ENCODE measurements around the gene ABLIM1. TPM values are rescaled to one million over a fixed set of nuclear protein-coding genes. Genes with fewer than 3 reads are reported as not detected.
A peak's percentile ranks its signal among the peaks of the same experiment; 100 is the strongest.

Gene ABLIM1
- total and polyA plus RNA-seq, 2 of the 13 experiments (the other 11 are each of a cell fraction or from before 2014, with no cell fraction given), result 59.4 to 92.7 TPM

DNA sequence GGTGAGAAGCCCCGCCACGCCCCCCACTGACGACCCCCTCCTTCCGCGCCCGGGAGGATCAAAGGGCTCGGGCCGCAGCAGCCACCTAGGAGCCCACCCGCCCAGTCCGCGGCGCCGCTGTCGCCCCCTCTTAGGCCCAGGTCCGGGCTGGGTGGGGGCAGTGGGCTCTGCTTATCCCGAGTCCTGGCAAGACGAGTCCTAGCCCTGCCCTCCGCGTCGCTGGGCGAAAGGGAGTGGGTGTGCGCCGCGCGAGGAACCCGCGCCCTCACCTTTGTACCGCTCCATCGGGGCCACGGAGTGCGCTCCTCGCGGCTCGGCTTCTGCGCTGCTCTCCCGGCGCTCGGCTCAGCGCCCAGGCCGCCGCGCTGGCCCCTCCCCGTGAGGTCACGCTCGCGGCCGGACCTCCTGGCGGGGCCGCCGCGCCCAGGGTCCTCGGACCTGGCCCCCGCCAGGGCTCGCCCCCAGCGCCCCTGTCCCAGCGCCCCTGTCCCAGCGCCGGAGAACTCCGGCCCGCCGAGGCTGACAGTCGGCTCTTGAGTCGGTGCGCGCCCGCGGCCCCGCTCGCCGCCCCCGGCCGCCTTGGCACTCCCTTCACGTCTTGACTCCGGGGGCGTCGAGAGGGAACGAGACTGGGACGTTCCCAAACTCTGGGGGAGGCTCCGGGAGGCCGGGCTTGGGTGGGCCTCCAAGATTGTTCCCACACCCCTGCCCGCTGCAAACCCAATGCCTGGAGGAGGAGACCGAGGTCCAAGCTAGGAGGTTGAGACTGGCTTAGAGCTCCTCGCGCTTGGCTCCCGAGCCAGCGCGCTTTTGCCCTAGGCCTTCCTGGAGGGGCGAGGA, 253.7 kb downstream of the ABLIM1 start, which contains the start of gene AFAP1L2 (continued):
- TF ChIP-seq ZFY (CRISPR knock-in tag; IDR thresholded peaks at IDR 0.05) (peak; percentile 23; the same call in 1 of the 2 replicates), SKIL (CRISPR knock-in tag; IDR thresholded peaks at IDR 0.05; ENCODE audit: borderline replicate concordance) (no peak), ZUFSP (CRISPR knock-in tag; IDR thresholded peaks at IDR 0.05; ENCODE audit: borderline replicate concordance) (no peak), RELA (CRISPR knock-in tag; IDR thresholded peaks at IDR 0.05) (no peak), HOXD1 (CRISPR knock-in tag; IDR thresholded peaks at IDR 0.05) (no peak), ZSCAN5A (CRISPR knock-in tag; IDR thresholded peaks at IDR 0.05; ENCODE audit: borderline replicate concordance) (no peak), ZNF383 (CRISPR knock-in tag; IDR thresholded peaks at IDR 0.05; ENCODE audit: borderline replicate concordance) (no peak), ZNF232 (CRISPR knock-in tag; IDR thresholded peaks at IDR 0.05; ENCODE audit: borderline replicate concordance) (no peak)
- TF ChIP-seq, protein P1, sequence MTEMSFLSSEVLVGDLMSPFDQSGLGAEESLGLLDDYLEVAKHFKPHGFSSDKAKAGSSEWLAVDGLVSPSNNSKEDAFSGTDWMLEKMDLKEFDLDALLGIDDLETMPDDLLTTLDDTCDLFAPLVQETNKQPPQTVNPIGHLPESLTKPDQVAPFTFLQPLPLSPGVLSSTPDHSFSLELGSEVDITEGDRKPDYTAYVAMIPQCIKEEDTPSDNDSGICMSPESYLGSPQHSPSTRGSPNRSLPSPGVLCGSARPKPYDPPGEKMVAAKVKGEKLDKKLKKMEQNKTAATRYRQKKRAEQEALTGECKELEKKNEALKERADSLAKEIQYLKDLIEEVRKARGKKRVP (CRISPR knock-in tag; IDR thresholded peaks at IDR 0.05), result no peak
- TF ChIP-seq, protein P2, sequence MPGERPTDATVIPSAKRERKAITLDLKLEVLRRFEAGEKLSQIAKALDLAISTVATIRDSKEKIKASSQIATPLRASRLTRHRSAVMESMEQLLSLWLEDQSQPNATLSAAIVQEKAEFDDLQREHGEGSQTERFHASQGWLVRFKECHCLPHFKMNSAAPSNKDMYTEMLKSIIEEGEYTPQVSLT (CRISPR knock-in tag; IDR thresholded peaks at IDR 0.05; ENCODE audit: borderline replicate concordance, low read depth), result no peak

Measured in HepG2 (cell line).